Thyroid gland (tissue), 4 donors: ENCODE data around the gene KAZN. TPM values are rescaled to one million over a fixed set of nuclear protein-coding genes. Genes with fewer than 3 reads are reported as not detected.

Experiments
- DNase-seq, 2 donors: peaks; one replicate each; pipeline ENCODE4 v3.0.0-alpha.2; 2019
- H3K27ac ChIP-seq, 3 donors: fragments of 200-600 bp; sonication (generic); 1 replicate in 2 of 3; 2 replicates in 1 of 3; pipeline ENCODE4 v1.5.1; 2016 to 2019; ENCODE audit warnings: mild to moderate bottlenecking in 1 of 3, moderate library complexity in 1 of 3
- H3K27me3 ChIP-seq: fragments of 200-600 bp; sonication (generic); one replicate; pipeline ENCODE4 v1.5.1; 2019
- H3K36me3 ChIP-seq, 2 donors: fragments of 200-600 bp; sonication (generic); one replicate each; pipeline ENCODE4 v1.5.1; 2016 to 2019
- H3K4me1 ChIP-seq, 2 donors: fragments of 200-600 bp; sonication (generic); one replicate each; pipeline ENCODE4 v1.5.1; 2017 to 2019
- H3K4me3 ChIP-seq, 3 donors: fragments of 200-600 bp; sonication (generic); replicated peaks in 1 of 3; 1 replicate in 2 of 3; 2 replicates in 1 of 3; pipeline ENCODE4 v1.5.1; 2016; ENCODE audit warnings: mild to moderate bottlenecking in 1 of 3
- H3K9me3 ChIP-seq: fragments of 200-600 bp; sonication (generic); one replicate; pipeline ENCODE4 v1.5.1; 2017
- POLR2A ChIP-seq, 2 donors: fragments of 450-650 bp; IDR thresholded peaks; one replicate each; pipeline ENCODE4 v1.6.1; 2017; ENCODE audit warnings: antibody characterized with exemption in 2 of 2, mild to moderate bottlenecking in 2 of 2, moderate library complexity in 1 of 2
- WGBS, 2 donors: methylation state at CpG; one replicate each; pipeline ENCODE4 v1.1.5; 2017; 5-methylcytosine and 5-hydroxymethylcytosine counted together
- intact Hi-C: fragments of 100-400 bp; cut with DNase I; formaldehyde crosslinking; loops from one replicate; pipeline ENCODE4 v1.15.1; 2023
- total RNA-seq, 4 donors: library from RNA; depleted of rRNA; stranded (reverse); fragments of >200 nt; gene quantifications; one replicate each; pipeline ENCODE4 v1.2.3, GENCODE V29; 2016
- TF ChIP-seq, protein P1 (sequence below), 6 experiments: fragments of 200-600 bp in 3 of 6; fragments of 450-650 bp in 3 of 6; sonication (generic) in 3 of 6; IDR thresholded peaks; one replicate each; pipeline ENCODE4 v1.5.1; 2016 to 2019; ENCODE audit warnings: antibody characterized with exemption in 6 of 6, mild to moderate bottlenecking in 2 of 6, inconsistent platforms in 1 of 6, moderate library complexity in 1 of 6

KAZN gene
- total RNA-seq, 4 donors from 2014 or later: 14.8 to 28.6 (median 18.2) TPM

DNA sequence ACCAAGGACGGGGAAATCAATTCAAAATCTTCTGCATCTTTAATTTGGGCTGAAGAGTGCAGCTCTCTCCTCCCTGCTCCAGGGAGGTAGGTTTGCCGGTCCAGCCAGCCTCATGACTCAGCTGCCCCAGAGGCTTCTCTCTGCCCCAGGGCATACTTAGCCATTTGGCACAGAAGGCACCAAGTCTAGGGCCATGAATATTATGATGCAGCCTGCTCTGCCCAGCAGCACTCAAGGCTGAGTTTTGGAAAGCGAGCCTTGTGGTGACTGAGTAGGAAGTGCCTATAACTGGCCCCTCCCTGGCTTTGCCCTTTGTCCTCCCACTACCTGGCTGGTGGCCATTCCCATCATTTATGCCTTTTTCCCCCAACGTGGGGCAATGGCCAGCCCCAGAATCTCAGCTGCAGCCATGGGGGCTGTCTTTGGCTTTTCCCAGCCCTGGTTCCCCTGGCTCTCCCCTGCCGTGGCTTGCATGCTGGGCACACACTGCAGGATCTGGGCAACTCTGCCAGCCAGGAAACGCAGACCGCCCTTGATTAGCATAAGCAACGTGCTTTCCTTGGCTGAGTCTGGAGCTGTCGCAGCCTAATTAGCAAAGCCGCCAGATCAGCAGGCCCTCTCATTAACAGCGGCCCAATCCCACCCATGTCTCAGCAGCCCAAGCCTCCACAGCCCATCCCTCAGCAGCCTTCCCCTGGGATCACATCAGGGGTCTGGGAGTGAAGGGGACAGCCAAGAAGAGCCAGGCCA lies 296.5 kb downstream of the KAZN start:
- 55 to 73% methylated on average over 8 to 11 of the region's 11 CpGs for WGBS, 2 donors
- intact Hi-C loops: no loop called here
- Histone ChIP-seq H3K27me3 (no peaks in the 10 kb centered on the region), H3K36me3 (no peaks in the 10 kb centered on the region), H3K27ac (no peak overlapping the region), H3K9me3 (no peaks in the 10 kb centered on the region), H3K4me3 (no peak overlapping the region), H3K4me1 (peaks cover 3% of the 10 kb centered on the region in 2 donors)
- DNase-seq: no peak
- TF ChIP-seq, protein P1, sequence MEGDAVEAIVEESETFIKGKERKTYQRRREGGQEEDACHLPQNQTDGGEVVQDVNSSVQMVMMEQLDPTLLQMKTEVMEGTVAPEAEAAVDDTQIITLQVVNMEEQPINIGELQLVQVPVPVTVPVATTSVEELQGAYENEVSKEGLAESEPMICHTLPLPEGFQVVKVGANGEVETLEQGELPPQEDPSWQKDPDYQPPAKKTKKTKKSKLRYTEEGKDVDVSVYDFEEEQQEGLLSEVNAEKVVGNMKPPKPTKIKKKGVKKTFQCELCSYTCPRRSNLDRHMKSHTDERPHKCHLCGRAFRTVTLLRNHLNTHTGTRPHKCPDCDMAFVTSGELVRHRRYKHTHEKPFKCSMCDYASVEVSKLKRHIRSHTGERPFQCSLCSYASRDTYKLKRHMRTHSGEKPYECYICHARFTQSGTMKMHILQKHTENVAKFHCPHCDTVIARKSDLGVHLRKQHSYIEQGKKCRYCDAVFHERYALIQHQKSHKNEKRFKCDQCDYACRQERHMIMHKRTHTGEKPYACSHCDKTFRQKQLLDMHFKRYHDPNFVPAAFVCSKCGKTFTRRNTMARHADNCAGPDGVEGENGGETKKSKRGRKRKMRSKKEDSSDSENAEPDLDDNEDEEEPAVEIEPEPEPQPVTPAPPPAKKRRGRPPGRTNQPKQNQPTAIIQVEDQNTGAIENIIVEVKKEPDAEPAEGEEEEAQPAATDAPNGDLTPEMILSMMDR (IDR thresholded peaks at IDR 0.05): no peak
- TF ChIP-seq POLR2A (IDR thresholded peaks at IDR 0.05): no peak

DNA sequence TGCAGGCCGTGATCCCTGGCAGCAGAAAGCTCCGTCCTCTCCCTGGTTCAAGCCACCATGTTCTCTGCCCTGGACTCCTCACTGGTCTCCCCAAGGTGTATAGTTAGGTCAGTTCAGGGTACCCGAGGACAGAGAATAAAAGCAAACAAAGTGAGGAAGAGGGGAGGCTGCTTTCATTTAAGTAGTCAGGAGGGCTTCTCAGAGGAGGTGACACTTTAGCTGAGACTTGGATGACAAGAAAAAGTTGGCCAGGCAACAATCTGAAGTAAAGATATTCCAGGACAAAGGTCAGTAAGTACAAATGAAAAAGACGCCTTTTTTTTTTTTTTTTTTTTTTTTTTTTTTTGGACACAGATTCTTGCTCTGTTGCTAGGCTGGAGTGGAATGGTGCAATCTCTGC lies 297.2 kb downstream of the KAZN start:
- Histone ChIP-seq H3K4me3 (no peak overlapping the region), H3K36me3 (no peaks in the 10 kb centered on the region), H3K27ac (no peak overlapping the region), H3K9me3 (no peaks in the 10 kb centered on the region), H3K27me3 (no peaks in the 10 kb centered on the region), H3K4me1 (peaks cover 0 to 3% of the 10 kb centered on the region in 2 donors)
- intact Hi-C loops: no loop called here
- whole genome bisulfite sequencing, 2 donors: 92% methylated on average over 4 of the region's 4 CpGs
- no peak for DNase-seq
- TF ChIP-seq, protein P1 (IDR thresholded peaks at IDR 0.05): no peak
- no peak for TF ChIP-seq POLR2A (IDR thresholded peaks at IDR 0.05)

DNA sequence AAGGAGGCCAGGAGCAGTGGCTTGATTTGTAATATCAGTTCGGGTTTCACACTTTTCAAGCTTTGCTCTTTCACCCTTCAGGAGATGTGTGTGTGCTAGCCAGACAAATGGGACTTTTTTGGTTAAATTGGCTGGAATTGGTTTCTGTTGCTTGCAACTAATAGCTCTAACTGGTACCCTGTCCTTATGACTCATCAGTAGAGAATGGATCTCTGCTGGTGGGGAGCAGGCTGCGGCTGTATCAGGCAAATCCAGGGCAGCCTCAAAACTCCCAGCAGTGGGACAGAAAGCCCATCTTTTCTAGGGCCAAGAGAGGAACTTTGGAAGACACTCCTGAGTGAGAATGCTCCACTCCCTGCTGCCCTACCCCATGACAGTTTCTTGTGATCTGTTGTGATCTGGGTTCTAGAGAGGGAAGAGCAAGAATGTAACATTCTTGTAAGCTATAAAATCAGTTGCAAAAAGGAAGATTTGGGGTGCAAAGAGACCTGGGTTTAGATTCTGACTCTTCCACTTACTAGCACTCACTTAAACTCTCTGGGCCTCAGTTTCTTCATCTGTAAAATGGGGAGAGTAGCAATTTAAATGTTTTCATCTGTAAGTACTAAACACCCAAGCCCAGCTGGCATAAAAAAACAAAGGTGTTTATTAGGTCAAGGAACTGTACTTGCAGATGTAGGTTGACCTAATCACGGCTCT lies 298.0 kb downstream of the KAZN start:
- intact Hi-C loops: no loop called here
- H3K4me3 ChIP-seq: no peak overlapping the region
- no peaks in the 10 kb centered on the region for H3K9me3 ChIP-seq
- H3K27ac ChIP-seq: no peak overlapping the region
- H3K27me3 ChIP-seq: no peaks in the 10 kb centered on the region
- DNase-seq: no peak
- TF ChIP-seq, protein P1 (IDR thresholded peaks at IDR 0.05): no peak
- TF ChIP-seq POLR2A (IDR thresholded peaks at IDR 0.05): no peak
- H3K4me1 ChIP-seq: peaks cover 0 to 3% of the 10 kb centered on the region in 2 donors
- H3K36me3 ChIP-seq: no peaks in the 10 kb centered on the region
- WGBS, 2 donors: 91 to 98% methylated on average over 3 of the region's 3 CpGs

DNA sequence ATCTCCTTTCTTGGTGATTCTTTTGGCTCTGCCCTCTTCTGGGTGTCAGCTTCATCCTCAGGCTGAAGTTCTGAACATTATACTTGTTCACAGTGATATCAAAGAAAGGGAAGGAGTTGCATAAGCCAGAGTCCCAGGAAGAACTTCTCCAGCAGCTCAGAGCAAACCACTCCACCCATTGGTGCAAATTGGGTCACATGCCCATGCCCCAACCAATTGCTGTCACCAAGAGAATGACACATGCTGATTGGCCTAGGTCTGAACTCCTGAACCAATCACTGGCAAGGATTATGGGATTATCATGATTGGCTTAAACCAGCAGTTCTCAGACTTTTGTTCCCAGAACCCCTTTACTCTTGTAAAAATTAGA lies 298.6 kb downstream of the KAZN start:
- DNase-seq: no peak
- no peaks in the 10 kb centered on the region for H3K27me3 ChIP-seq

More for the DNA sequence above, 298.6 kb downstream of the KAZN start:
- Histone ChIP-seq H3K4me3 (no peak overlapping the region), H3K36me3 (no peaks in the 10 kb centered on the region), H3K4me1 (peaks cover 0 to 3% of the 10 kb centered on the region in 2 donors), H3K9me3 (no peaks in the 10 kb centered on the region), H3K27ac (no peak overlapping the region)
- no peak for TF ChIP-seq POLR2A (IDR thresholded peaks at IDR 0.05)
- TF ChIP-seq, protein P1 (IDR thresholded peaks at IDR 0.05): no peak
- intact Hi-C loops: no loop called here
